ENCODE results near the gene PYCR2. TPM values are rescaled to one million over a fixed set of nuclear protein-coding genes. Genes with fewer than 3 reads are reported as not detected.
"Not testable (repeated sequence)": the region's sequence is repeated elsewhere in the genome, so short reads cannot be mapped to it uniquely, and the experiment has no call there.

Gene PYCR2
- total and polyA plus RNA-seq, 7 donors = 31.0 to 74.4 (median 34.9) TPM

DNA sequence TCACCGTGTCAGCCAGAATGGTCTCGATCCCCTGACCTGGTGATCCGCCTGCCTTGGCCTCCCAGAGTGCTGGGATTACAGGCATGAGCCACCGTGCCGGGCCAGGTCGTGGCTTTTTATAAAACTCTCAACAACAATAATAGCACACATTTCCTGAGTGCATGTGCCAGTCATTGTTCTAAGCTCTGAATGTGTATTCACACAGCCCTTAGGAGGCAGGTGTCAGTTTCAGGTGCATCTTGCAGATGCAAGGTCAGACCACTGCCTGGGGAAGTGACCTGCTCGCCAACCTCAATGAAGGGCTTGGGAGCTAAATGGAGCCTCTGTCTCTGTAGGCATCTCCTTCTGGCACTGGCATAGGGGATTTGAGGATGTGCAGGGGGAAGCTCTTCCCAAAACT lies 18.5 kb upstream of the PYCR2 start:
- H3K36me3 ChIP-seq = no peaks in the 10 kb centered on the region
- peaks cover 0 to 27% (median 17%) of the 10 kb centered on the region in 4 donors for H3K4me1 ChIP-seq
- no peak for DNase-seq
- WGBS, 2 donors = 61 to 62% methylated on average over 7 of the region's 7 CpGs
- no peak overlapping the region for H3K27ac ChIP-seq
- no peak overlapping the region for H3K4me3 ChIP-seq
- H3K27me3 ChIP-seq = no peaks in the 10 kb centered on the region
- intact Hi-C loops (cut with DNase I) = no loop called here
- H3K9me3 ChIP-seq = no peaks in the 10 kb centered on the region
- TF ChIP-seq EP300 (IDR thresholded peaks at IDR 0.05) = no peak
- no peak for TF ChIP-seq POLR2A (IDR thresholded peaks at IDR 0.05)

DNA sequence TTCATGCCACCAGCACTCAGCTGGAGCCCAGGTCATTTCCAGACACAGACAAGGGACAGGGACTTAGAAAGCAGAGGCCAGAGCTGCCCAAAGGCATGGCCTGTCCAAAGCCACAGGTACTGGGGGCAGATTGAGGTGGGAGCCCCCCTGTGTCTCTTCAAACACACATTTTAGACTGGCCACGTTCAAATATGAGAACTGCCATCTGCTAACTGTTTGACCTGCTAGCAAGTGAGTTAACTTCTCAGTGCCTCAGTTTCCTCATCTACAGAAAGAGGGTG lies 17.8 kb upstream of the PYCR2 start:
- Histone ChIP-seq H3K9me3 (no peaks in the 10 kb centered on the region), H3K4me1 (peaks cover 0 to 27% (median 17%) of the 10 kb centered on the region in 4 donors), H3K36me3 (no peaks in the 10 kb centered on the region), H3K27ac (peak overlapping the region in 1 of 4 donors; percentile 62), H3K27me3 (no peaks in the 10 kb centered on the region), H3K4me3 (no peak overlapping the region)
- 56 to 61% methylated on average over 1 of the region's 1 CpG for WGBS, 2 donors
- no peak for DNase-seq
- TF ChIP-seq CTCF (IDR thresholded peaks at IDR 0.05) (no peak), POLR2AphosphoS5 (IDR thresholded peaks at IDR 0.05) (no peak), POLR2A (IDR thresholded peaks at IDR 0.05) (no peak)
- intact Hi-C loops (cut with DNase I) = no loop called here

- no peak for DNase-seq
- intact Hi-C loops (cut with DNase I) = no loop called here
- Histone ChIP-seq H3K4me1 (peaks cover 0 to 27% (median 17%) of the 10 kb centered on the region in 4 donors), H3K27me3 (no peaks in the 10 kb centered on the region), H3K4me3 (no peak within 1 kb of the TSS), H3K9me3 (no peaks in the 10 kb centered on the region), H3K27ac (peak within 1 kb of the TSS in 3 of 4 donors; percentile 21 to 62 (median 27)), H3K36me3 (no peaks in the 10 kb centered on the region)
- WGBS, 2 donors = 62 to 68% methylated on average over 6 of the region's 6 CpGs
- no peak for TF ChIP-seq POLR2AphosphoS5 (IDR thresholded peaks at IDR 0.05)
- no peak for TF ChIP-seq CTCF (IDR thresholded peaks at IDR 0.05)
- no peak for TF ChIP-seq EP300 (IDR thresholded peaks at IDR 0.05)
- no peak for TF ChIP-seq POLR2A (IDR thresholded peaks at IDR 0.05)
Observed at GRCh38 chr1:225941187-225941941, 17.3 kb upstream of the PYCR2 start, which contains the start of gene LEFTY2. TSS of gene LEFTY2 (minus strand) at chr1:225941220. CDS start at chr1:225941140, 80 bp downstream.

GRCh38 chr1:225940385-225941151 lies 16.5 kb upstream of the PYCR2 start:
- TF ChIP-seq EP300 (IDR thresholded peaks at IDR 0.05) (no peak), CTCF (IDR thresholded peaks at IDR 0.05) (no peak), POLR2AphosphoS5 (IDR thresholded peaks at IDR 0.05) (no peak)
- Histone ChIP-seq H3K4me1 (peaks cover 0 to 27% (median 17%) of the 10 kb centered on the region in 4 donors), H3K36me3 (no peaks in the 10 kb centered on the region), H3K27me3 (no peaks in the 10 kb centered on the region), H3K9me3 (no peaks in the 10 kb centered on the region), H3K27ac (peak overlapping the region in 2 of 4 donors; percentile 21 to 62), H3K4me3 (no peak overlapping the region)
- no peak for DNase-seq
- intact Hi-C loops (cut with DNase I) = no loop called here
- 88 to 89% methylated on average over 25 of the region's 25 CpGs for WGBS, 2 donors

DNA sequence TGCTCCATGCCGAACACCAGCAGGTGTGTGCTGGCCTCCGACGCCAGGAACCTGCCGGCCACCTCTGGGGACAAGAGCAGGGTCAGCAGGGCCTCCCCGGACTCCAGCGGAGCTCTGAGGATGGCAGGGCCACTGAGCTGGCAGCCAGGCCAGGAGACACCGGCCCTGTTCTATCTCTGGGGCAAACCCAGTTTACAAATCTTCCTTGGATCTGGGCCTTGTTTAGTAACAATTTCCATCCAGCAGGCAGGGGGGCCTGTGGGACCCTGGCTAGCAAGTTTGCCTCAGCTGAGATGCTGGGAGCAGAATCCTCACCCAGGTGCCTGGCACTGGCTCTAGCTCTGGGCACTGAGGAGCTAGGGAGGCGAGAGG lies 15.9 kb upstream of the PYCR2 start:
- DNase-seq; H3K9me3 ChIP-seq; H3K36me3 ChIP-seq; H3K27me3 ChIP-seq; intact Hi-C loops (cut with DNase I); H3K4me3 ChIP-seq; H3K27ac ChIP-seq: not testable (repeated sequence)
- H3K4me1 ChIP-seq = peaks cover 0 to 27% (median 17%) of the 10 kb centered on the region in 4 donors
- 68 to 79% methylated on average over 8 of the region's 8 CpGs for WGBS, 2 donors

DNA sequence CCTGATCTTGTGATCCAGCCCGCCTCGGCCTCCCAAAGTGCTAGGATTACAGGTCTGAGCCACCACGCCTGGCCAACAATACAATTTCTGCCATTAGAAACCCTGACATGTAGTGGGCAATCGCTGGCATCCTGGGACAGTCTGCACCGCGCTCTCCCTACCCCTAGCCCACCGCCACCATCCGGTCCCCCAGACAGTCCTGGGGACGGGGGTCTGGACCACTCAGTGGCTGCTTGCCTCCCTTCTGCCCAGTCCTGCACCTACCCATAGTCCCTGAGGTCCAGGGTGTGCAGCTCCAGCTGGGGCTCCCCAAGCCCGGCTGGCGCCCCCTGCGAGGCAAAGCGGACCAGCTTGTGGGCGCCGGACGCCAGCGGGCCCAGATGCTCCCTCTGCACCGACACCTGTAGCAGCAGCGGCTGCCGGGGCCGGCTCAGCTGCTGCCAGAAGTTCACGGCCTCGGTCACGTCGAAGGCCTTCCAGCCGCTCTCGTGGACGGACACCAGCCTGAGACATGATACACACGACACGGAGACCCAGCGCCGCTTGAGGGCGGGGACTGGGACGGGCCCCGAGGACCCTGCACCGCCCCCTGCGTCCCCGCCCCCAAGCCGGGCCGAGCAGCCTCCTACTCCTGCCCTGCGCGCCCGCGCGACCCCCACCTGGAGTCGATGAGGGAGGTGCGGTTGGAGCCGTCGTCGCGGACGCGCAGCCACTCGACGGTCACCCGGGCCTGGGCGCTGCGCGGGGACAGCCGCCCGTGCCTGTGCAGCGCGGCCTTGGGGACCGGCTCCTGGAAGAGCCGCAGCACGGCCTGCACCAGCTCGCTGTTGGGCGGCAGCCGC lies 15.3 kb upstream of the PYCR2 start:
- peaks cover 0 to 27% (median 17%) of the 10 kb centered on the region in 4 donors for H3K4me1 ChIP-seq
- DNase-seq; H3K27me3 ChIP-seq; H3K9me3 ChIP-seq; H3K27ac ChIP-seq; H3K36me3 ChIP-seq; intact Hi-C loops (cut with DNase I): not testable (repeated sequence)
- 53 to 57% methylated on average over 62 to 65 of the region's 69 CpGs for WGBS, 2 donors
- peak overlapping the region in 1 of 4 donors; percentile 15 for H3K4me3 ChIP-seq
